HG02852 (cell line): Measurements from ENCODE around the gene DLGAP1.
A peak's percentile ranks its signal among the peaks of the same experiment; 100 is the strongest.
"Not testable (repeated sequence)": the region's sequence is repeated elsewhere in the genome, so short reads cannot be mapped to it uniquely, and the experiment has no call there.

ENCODE experiments used
- ATAC-seq: cut with Tn5 transposase; IDR thresholded peaks from one replicate; pipeline ENCODE4 v1.9.1; 2021; ENCODE audit warnings: mild to moderate bottlenecking, moderate library complexity; ENCODE audit not compliant: unreplicated experiment

Gene DLGAP1

GRCh38 chr18:3619222-3619621, 835.9 kb downstream of the DLGAP1 start:
- ATAC-seq = no peak

DNA sequence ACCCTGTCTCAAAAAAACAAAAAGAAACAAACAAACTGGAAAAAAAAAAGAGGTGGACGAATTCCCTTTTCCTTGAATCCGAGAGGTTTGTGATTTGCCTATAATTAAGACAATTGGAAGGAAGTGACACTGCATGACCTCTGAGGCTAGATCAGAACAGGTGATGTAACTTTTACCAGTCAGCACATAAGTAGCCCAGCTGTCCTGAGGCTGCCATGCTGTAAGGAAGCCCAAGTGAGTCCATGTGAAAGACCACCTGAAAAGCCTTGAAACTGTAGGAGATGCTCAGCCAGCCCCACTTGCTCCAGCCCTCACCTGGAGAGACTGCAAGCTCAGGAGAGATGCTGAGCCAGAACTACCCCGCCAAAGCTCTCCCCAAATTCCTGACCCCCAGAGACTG, 838.4 kb downstream of the DLGAP1 start:
- ATAC-seq = no peak

GRCh38 chr18:3616142-3616541, 839.0 kb downstream of the DLGAP1 start:
- ATAC-seq = no peak

DNA sequence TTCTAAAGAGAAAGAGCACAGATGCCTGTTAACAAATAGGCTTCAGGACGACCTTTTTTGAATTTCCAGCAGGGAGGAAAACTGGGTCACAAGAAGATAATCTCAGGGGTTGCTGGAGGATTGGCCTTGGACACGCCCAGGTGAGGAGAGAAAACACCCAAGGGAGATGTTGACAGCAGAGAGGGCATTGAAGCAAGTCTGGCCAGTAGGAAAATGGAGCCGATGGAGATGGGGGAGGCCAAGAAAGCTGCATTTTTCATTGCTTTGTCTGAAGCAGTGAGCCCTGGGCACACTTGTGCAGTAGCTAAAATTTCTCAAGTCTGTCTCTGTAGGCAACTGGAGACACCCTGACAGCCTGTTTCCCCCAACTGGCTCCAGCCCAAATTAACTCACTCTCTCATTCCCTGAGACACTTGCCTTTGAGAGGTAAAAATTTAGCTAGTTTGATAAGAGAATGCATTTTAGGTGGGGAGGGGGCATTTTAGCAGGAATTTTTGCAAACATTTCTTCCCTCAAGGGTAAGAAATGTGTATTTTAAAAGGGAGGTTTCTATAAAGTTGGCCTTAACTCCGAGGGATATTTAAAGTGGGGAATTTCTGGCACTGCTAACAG, 839.6 kb downstream of the DLGAP1 start:
- no peak for ATAC-seq

GRCh38 chr18:3612315-3612714, 842.8 kb downstream of the DLGAP1 start:
- ATAC-seq = no peak

DNA sequence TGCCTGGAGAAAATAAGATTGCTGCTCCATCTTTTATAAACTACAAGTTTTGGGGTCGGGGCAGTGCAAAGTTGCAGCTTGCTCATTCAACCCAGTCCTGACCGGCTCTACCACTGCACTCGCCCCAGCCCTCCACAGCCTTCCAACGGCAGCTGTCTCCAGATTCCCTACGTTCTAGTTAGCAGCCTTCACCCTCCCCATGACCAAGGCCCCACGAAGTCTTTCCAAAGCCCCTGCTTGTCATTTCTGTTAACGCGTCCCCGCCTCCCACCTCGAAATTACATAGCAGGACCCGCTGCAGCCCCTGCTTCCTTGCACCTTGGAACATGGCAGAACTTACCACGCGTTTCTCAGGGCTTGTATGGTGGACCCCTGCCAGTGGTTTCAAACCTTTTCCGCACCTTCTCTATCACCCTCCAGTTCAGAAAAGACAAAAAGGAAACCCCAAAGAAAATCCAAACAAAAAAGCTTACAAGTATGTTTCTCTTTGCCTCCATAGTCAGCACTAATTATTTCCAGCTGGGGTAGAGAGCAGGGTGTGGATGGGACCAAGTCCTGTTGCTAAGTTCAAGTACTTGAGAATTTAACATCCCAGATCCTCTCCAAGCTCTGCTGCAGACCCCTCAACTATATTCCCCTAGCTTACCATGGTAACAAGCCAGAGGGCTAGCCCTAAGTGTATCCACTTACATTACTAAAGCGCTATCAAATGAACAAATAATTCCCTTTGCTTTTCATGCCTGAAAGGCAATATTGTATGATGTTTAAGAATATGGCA, 843.6 kb downstream of the DLGAP1 start:
- ATAC-seq = no peak

- ATAC-seq = no peak
These were observed 844.3 kb downstream of the DLGAP1 start for GRCh38 chr18:3610813-3611212.

DNA sequence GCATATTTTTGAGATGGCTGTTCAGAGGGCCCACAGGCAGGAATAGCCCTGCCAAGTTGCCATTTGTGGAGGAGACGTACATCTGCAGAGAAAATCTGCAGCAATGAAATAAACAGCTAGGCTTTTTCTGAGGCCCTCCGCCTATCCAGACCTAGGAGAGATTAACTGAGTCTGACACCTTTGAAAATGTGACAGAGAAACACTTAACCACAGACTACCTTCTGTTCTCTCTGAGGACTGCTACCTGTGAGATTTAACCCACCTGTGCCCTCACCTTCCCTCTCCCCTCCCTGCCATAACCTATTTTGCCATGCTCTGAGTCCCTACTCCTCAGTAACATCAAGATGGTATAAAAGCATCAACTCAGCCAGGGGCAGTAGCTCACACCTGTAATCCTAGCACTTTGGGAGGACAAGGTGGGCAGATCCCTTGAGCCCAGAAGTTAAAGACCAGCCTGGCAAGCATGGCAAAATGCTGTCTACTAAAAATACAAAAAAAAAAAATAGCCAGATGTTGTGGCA, 844.9 kb downstream of the DLGAP1 start:
- ATAC-seq = no peak

GRCh38 chr18:3608488-3608887, 846.6 kb downstream of the DLGAP1 start:
- ATAC-seq = no peak

GRCh38 chr18:3608099-3608453, 847.0 kb downstream of the DLGAP1 start:
- not testable (repeated sequence) for ATAC-seq

DNA sequence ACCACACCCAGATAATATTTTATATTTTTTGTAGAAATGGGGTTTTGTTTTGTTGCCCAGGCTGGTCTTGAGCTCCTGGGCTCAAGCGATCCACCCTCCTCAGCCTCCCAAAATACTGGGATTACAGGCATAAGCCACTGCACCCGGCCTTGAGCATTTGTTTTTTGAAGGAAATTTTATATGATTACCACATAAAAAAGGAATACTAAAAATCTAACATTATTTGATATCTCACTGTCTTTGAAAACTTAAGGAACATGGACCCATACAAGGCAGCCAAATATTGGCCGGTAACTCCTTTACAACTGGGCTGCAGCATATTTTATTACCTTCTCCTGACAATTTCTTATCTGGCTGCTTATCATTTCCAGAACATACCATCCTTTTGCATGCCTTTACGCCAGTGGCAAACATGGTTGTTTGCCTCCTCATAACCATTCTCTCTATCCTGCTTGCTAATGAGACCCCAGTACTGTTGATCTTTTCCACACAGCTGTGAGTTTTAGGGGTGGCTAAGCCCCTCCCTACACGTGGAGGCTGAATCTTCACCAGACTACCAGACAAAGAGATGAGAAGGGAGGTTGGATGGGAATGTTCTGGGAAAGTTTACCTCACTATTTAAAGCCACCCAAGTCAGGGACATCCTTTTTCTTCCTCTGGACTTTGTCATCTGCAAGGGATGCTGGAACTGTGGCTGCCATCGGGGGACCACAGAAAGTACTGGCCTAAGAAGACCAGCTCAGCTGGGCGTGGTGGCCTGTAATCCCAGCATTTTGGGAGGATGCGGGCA, 847.6 kb downstream of the DLGAP1 start:
- ATAC-seq = no peak

GRCh38 chr18:3606863-3607262, 848.2 kb downstream of the DLGAP1 start:
- ATAC-seq = not testable (repeated sequence)

- ATAC-seq = no peak
These were observed 849.1 kb downstream of the DLGAP1 start for GRCh38 chr18:3605954-3606443.

GRCh38 chr18:3605486-3605952, 849.6 kb downstream of the DLGAP1 start:
- no peak for ATAC-seq

- peak; percentile 93 for ATAC-seq
These were observed 850.4 kb downstream of the DLGAP1 start for GRCh38 chr18:3604498-3605408.

GRCh38 chr18:3604235-3604497, 850.9 kb downstream of the DLGAP1 start:
- ATAC-seq = no peak

DNA sequence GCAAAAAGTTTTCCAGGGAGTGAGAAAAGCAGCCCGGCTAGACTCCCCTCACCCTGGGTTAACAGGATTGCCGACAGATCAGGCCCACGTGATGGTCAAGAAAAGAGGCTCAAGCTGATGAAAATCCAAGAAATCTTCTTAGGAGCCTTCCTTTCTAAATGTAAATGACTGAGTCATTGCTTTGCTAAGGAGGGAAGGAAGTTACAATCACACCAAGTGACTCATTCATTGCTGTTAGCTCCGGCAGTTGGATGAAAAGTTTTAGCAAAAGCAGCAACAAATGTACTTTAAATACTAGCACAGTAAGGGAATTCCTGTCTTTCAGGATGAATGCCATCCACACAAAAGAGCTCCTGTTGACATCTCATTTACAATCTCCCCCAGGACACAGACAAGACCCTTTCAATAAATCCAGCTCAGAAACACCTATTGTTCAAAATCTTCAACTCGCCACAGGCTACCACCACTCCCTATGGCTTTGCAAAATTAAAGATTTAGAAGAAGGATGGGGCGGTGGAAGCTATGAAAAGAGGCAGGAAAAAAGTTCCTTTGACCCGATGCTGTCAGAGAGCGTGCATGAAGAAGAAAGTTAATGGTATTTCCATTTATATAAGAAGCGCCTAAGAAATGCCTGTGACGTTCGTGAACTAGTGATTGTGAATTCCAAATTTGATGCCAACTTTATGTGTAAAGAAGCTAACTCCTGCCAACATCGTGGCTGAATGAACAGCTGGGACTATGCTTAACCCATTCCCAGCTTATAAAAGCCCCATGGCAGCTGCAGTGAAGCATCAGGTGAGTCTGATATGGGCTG, 851.5 kb downstream of the DLGAP1 start:
- no peak for ATAC-seq

DNA sequence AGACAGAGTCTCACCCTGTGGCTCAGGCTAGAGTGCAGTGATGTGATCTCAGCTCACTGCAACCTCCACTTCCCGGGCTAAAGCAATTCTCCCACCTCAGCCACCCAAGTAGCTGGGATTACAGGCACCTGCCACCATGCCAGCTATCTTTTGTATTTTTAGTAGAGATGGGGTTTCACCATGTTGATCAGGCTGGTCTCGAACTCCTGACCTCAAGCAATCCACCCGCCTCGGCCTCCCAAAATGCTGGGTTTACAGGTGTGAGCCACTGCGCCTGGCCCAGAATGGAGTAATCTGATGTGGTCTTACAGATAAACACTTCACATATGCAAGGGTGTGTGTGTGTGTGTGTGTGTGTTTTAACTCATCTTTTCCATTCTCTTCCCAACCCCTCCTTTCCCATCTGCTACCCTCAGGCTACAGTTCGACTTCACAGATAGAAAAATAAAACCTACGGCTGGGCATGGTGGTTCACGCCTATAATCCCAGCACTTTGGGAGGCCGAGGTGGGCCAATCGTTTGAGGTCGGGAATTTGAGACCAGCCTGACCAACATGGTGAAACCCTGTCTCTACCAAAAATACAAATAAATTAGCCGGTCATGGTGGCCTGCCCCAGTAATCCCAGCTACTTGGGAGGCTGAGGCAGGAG, 853.9 kb downstream of the DLGAP1 start:
- not testable (repeated sequence) for ATAC-seq

DNA sequence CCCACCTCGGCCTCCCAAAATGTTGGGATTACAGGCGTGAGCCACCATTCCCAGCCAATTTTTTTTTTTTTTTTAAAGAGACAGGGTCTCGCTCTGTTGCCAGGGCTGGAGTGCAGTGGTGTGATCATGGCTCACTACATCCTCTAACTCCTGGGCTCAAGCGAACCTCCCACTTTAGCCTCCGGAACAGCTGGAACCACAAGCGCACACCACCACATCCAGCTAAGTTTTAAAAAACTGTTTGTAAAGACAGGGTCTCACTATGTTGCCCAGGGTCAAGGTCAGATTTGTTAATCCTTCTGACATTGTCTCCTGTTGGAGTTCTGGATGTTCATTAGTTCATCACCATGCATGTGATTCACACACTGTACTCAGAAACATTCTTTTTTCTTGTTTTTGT, 855.2 kb downstream of the DLGAP1 start:
- ATAC-seq = no peak
